Fibroblast of the aortic adventitia (primary cell): ENCODE measurements around the gene PTPN20. TPM values are rescaled to one million over a fixed set of nuclear protein-coding genes. Genes with fewer than 3 reads are reported as not detected.
A peak's percentile ranks its signal among the peaks of the same experiment; 100 is the strongest.

Source experiments
- DNase-seq: peaks from one replicate; pipeline ENCODE4 v3.0.0-alpha.2; 2010; ENCODE audit warnings: low read depth
- H3K4me3 ChIP-seq: 2 replicates; pipeline ENCODE4 v1.5.1; 2011; ENCODE audit warnings: low read depth, mild to moderate bottlenecking, control low read depth, low read length, moderate library complexity
- total RNA-seq: library from RNA; depleted of rRNA; stranded (reverse); fragments of >200 nt; gene quantifications from 2 replicates; pipeline ENCODE4 v1.2.3, GENCODE V29; 2012; ENCODE audit warnings: low replicate concordance
- TF ChIP-seq, protein P1 (sequence below): IDR thresholded peaks from 2 replicates; pipeline ENCODE4 v1.5.1; 2011; ENCODE audit warnings: mild to moderate bottlenecking, low read length, control low read depth, inconsistent platforms; ENCODE audit not compliant: insufficient read depth

PTPN20 gene
- total RNA-seq, 1 donor = 0.27 TPM

DNA sequence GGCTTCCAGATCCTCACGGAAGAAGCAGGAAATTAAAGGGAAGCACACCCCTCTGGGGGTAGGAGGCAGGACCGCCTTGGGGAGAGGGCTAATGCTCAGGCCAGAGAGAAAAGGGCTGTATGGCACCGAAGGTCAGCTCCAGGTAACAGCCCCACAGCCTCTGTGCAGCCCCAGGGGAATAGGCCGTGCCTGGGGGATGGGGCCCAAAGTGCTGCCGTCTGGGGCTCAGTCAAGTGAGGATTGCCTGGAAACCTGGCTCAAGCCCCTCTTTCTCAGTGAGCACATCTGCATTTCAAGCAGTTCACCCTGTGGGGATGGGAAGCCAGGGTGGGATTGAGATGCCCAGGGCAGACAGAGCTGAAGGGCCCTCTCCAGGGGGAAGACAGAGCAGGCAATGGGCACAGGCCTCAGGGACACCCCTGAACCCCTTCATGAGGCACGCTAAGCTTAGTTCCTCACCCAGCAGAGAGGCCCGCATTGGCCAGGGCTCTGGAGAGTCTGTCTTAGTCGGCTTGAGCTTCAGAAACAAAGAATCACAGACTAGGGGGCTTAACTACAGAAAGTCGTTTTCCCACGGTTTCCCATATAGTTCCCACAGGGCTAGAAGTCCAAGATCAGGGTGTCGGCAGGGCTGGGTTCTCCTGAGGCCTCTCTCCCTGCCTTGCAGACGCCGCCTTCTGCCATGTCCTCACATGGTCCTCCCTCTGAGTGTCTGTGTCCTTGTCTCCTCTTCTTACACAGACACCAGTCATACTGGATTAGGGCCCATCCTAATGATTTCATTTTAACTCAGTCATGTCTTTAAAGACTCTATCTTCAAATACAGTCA, 118.2 kb downstream of the PTPN20 start:
- DNase-seq = no peak
- TF ChIP-seq, protein P1, sequence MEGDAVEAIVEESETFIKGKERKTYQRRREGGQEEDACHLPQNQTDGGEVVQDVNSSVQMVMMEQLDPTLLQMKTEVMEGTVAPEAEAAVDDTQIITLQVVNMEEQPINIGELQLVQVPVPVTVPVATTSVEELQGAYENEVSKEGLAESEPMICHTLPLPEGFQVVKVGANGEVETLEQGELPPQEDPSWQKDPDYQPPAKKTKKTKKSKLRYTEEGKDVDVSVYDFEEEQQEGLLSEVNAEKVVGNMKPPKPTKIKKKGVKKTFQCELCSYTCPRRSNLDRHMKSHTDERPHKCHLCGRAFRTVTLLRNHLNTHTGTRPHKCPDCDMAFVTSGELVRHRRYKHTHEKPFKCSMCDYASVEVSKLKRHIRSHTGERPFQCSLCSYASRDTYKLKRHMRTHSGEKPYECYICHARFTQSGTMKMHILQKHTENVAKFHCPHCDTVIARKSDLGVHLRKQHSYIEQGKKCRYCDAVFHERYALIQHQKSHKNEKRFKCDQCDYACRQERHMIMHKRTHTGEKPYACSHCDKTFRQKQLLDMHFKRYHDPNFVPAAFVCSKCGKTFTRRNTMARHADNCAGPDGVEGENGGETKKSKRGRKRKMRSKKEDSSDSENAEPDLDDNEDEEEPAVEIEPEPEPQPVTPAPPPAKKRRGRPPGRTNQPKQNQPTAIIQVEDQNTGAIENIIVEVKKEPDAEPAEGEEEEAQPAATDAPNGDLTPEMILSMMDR = no peak
- no peak overlapping the region for H3K4me3 ChIP-seq

DNA sequence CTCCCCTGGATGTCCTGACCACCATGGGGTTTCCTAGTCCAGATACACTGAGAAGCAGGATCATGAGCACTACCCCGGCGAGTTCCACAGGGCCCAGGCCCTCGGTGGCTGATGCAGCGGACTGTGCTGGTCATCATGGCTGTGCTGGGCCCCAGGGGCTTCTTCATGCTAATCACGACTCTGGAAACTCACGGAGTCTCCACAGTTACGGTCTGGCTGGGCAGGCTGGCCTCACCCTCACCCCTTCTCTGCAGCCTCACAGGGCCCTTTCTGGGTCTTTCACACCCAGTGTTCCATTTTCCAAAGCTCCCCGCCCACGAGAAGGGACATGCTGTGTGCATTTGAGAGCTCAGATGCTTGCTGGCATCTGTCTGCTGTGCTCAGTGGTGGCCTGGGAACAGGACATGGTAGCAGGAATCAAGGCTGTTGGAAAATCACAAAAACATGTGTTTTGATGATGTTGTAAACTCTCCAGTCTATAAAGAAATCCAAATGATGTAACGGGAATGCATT, 119.0 kb downstream of the PTPN20 start:
- DNase-seq = no peak
- TF ChIP-seq, protein P1 = no peak
- H3K4me3 ChIP-seq = no peak overlapping the region

DNA sequence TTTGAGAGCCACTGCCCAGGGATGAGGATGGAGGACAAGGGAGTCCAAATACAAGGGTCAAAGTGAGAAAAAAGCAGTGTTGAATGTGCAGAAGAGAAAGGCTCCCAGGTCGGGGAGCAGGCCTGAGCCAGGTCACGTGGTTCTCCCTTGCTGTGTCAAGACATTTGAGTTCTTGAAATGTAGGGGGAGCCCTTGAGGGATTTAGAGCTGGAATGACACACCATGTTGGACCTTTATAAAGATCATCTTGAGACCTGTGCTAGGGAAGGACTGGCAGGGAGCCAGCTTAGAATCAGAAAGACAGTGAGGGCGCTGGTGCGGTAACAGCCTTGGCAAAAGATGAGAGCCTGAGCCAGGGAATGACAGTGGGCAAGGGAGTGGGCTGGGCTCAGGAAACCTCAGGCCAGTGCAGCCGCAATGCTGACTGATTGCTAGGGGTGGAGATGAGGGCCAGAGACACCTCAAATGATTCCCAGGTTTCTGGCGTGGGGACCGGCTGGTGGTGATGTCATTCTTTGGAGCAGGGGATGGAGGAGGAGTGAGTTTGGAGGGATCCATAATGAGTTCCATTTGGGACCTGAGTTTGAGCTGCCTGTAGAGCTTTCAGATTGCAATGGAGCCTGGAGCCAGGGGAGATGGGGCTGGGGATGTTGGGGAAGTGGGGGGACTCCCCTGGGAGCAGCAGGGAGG, 120.1 kb downstream of the PTPN20 start:
- TF ChIP-seq, protein P1 = no peak
- no peak overlapping the region for H3K4me3 ChIP-seq

DNA sequence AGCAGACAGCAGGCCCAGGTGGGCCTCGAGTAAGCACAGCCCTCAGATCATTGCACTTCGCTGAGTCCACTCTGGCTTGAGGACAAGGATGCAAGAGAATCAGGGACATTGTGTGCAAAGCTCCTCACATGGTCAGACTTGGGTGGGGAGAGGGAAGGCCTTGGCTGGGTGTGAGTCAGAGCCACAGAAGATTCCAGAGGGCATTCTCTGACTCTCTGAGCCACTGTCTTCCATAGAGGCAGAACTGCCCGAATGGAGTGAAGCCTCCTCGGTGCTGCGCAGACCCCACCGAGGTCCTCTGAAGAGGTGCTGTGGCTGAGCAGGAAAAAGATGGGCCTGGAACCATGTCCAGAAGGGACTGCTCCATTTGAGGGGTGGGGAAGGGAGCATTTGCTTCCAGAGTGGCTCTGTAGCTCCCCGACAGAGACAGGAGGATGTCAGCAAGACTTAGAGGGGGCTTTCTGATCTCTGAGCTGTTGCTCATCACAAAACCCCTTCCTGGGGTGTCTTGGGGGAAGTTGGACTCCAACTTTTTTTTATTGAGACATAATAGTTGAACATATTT, 120.8 kb downstream of the PTPN20 start:
- peak; percentile 63 for DNase-seq
- no peak overlapping the region for H3K4me3 ChIP-seq
- TF ChIP-seq, protein P1 = no peak

More for the DNA sequence above, 120.1 kb downstream of the PTPN20 start:
- peak; percentile 40 for DNase-seq

DNA sequence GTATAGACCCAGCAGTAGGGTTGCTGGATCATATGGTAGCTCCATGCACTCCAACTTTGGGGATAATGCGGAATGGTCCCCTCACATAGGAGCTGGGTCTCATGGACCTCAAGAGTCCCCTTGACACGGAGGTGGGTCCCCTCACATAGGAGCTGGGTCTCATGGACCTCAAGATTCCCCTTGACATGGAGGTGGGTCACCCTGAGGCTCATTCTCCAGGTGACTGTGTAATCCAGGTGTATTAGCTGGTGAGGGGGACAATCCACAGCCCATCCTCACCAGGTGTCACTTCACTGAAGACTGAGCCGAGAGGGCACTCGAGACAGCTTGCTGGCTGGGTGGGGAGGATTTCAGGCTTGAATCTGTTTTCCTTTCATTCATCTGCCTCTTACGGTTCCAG, 121.9 kb downstream of the PTPN20 start:
- H3K4me3 ChIP-seq = no peak overlapping the region
- TF ChIP-seq, protein P1 = no peak
- DNase-seq = no peak

DNA sequence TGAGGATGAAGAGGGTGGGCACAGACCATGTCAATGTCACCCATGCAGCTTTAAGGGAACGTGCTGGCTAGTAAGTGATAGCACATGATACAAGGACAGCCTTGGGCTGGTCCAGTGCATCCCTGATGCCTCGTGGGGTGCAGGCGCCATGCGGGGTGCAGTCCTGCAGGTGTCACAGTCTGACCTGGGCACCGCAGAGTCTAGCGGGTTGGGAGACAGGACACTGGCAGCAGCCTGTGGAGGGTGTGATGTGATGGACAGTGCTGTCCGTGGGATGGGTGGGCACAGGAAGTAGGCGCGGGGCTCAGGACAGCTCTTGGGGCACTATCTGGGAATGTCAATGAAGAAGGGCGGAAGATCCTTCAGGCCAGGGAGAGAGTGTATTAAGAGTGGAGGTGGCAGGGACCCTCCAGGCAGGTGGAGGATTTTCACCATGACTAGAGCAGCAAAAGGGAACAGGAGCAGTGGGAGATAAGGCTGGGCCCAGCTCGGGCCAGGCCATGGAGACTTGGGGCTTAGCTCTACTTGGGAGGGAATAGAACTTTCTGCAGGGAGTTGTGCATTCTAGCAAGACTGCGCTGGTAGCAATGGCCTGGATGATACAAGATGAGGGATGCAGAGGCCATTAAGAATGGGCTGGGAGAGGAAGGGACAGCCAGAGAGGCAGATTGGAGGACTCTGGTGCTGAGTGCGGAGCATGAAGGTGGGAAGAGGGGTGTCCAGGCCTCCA, 122.5 kb downstream of the PTPN20 start:
- no peak overlapping the region for H3K4me3 ChIP-seq
- DNase-seq = no peak
- TF ChIP-seq, protein P1 = no peak
